Smooth muscle cell of bladder (primary cell): ENCODE measurements around the gene ACSL5. TPM values are rescaled to one million over a fixed set of nuclear protein-coding genes. Genes with fewer than 3 reads are reported as not detected.

Experiments used
- total RNA-seq: library from RNA; depleted of rRNA; stranded (reverse); fragments of >200 nt; gene quantifications from 2 replicates; pipeline ENCODE4 v1.2.3, GENCODE V29; 2014

Gene ACSL5
- total RNA-seq, result 1.7 and 2.2 TPM in 2 replicates

GRCh38 chr10:112373912-112374338 lies at the start of gene ACSL5:
Gene ACSL5, plus strand, starts transcription at chr10:112374116. Its CDS starts 20,831 bp downstream, at chr10:112394947.

GRCh38 chr10:112446855-112447619 lies 73.1 kb downstream of the ACSL5 start, which contains the start of the genes VTI1A and ZDHHC6:
Gene VTI1A, plus strand, starts transcription at chr10:112447215. Its CDS starts 159 bp downstream, at chr10:112447374.
Gene ZDHHC6, minus strand, starts transcription at chr10:112446914. Its CDS starts 1,478 bp downstream, at chr10:112445436.

Other genes with a start within 250 kb of the ACSL5 start
- 21.8 and 37.4 TPM in 2 replicates for gene GPAM, start 190.4 kb upstream of the ACSL5 start, total RNA-seq
- 0.09 TPM in 1 of 2 replicates, not detected in the other for gene TECTB, start 90.7 kb upstream of the ACSL5 start, total RNA-seq
- 20.6 and 22.6 TPM in 2 replicates for gene ZDHHC6, start 72.8 kb downstream of the ACSL5 start, total RNA-seq
- 20.6 and 24.3 TPM in 2 replicates for gene VTI1A, start 73.1 kb downstream of the ACSL5 start, total RNA-seq